ENCODE results near the gene PPP2R2C.

DNA sequence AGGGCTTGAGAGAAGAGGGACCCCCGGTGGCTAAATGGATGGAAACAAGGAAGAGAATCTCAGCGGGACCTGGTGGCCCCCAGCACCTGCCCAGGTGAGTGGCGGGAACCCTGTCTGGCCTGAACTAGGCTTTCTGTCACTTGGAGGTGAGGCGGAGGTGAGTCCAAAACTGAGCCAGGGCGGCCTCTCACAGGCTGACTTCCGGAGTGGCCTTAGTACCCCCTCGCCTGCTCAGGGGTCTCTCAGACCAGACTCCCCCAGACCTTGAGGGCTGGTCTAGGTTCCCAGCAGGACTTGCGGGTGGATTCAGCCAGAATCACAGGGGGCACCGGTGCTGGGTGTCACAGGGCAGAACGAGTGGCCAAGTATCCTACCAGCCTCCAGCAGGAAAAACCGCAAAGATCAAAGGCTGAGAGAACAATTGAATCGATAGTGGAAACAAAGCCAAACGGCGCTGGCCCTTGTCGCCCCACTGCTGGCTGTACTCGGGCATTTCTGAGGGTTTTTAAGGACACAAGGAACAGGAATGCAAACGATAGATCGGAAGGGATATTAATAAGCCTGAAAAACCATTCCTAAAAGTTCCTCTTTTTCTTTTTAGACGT is 135.0 kb downstream of the PPP2R2C start:
- TF ChIP-seq POLR2AphosphoS5 (IDR thresholded peaks at IDR 0.05) (no peak), POLR2A (IDR thresholded peaks at IDR 0.05; ENCODE audit: low read depth) (no peak), EP300 (IDR thresholded peaks at IDR 0.05) (no peak)
- TF ChIP-seq, protein P1, sequence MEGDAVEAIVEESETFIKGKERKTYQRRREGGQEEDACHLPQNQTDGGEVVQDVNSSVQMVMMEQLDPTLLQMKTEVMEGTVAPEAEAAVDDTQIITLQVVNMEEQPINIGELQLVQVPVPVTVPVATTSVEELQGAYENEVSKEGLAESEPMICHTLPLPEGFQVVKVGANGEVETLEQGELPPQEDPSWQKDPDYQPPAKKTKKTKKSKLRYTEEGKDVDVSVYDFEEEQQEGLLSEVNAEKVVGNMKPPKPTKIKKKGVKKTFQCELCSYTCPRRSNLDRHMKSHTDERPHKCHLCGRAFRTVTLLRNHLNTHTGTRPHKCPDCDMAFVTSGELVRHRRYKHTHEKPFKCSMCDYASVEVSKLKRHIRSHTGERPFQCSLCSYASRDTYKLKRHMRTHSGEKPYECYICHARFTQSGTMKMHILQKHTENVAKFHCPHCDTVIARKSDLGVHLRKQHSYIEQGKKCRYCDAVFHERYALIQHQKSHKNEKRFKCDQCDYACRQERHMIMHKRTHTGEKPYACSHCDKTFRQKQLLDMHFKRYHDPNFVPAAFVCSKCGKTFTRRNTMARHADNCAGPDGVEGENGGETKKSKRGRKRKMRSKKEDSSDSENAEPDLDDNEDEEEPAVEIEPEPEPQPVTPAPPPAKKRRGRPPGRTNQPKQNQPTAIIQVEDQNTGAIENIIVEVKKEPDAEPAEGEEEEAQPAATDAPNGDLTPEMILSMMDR (IDR thresholded peaks at IDR 0.05): no peak
